Vagina (tissue), 2 donors: ENCODE data around the gene COL25A1. TPM values are rescaled to one million over a fixed set of nuclear protein-coding genes. Genes with fewer than 3 reads are reported as not detected.

ENCODE experiments used
- DNase-seq, 2 donors: peaks; one replicate each; pipeline ENCODE4 v3.0.0-alpha.2; 2017; ENCODE audit errors: extremely low spot score in 2 of 2
- H3K27ac ChIP-seq: fragments of 200-600 bp; sonication (generic); one replicate; pipeline ENCODE4 v1.5.1; 2019
- H3K27me3 ChIP-seq: fragments of 200-600 bp; sonication (generic); one replicate; pipeline ENCODE4 v1.5.1; 2019
- H3K36me3 ChIP-seq, 2 donors: fragments of 200-600 bp; sonication (generic); one replicate each; pipeline ENCODE4 v1.5.1; 2017 to 2019
- H3K4me1 ChIP-seq: fragments of 200-600 bp; sonication (generic); one replicate; pipeline ENCODE4 v1.5.1; 2019
- H3K4me3 ChIP-seq, 2 donors: fragments of 200-600 bp; sonication (generic); 1 replicate in 1 of 2; 2 replicates in 1 of 2; pipeline ENCODE4 v1.5.1; 2016 to 2019
- H3K9me3 ChIP-seq: fragments of 200-600 bp; sonication (generic); one replicate; pipeline ENCODE4 v1.5.1; 2019
- CTCF ChIP-seq, 3 experiments: fragments of 450-650 bp in 2 of 3; fragments of 200-600 bp in 1 of 3; sonication (generic) in 1 of 3; IDR thresholded peaks; one replicate each; pipeline ENCODE4 v1.5.1; 2017 to 2019; ENCODE audit warnings: antibody characterized with exemption in 3 of 3, mild to moderate bottlenecking in 2 of 3, moderate library complexity in 2 of 3
- POLR2A ChIP-seq, 2 donors: fragments of 450-650 bp; IDR thresholded peaks; one replicate each; pipeline ENCODE4 v1.6.1; 2017; ENCODE audit warnings: antibody characterized with exemption in 2 of 2, mild to moderate bottlenecking in 2 of 2, moderate library complexity in 2 of 2
- POLR2AphosphoS5 ChIP-seq, 2 donors: sonication (generic); formaldehyde crosslinking; IDR thresholded peaks; one replicate each; pipeline ENCODE4 v1.9.0; 2017; ENCODE audit warnings: antibody characterized with exemption in 2 of 2, mild to moderate bottlenecking in 2 of 2, low read depth in 1 of 2; ENCODE audit not compliant: insufficient read depth in 1 of 2
- intact Hi-C: fragments of 100-400 bp; cut with DNase I; formaldehyde crosslinking; loops from one replicate; pipeline ENCODE4 v1.15.1; 2023
- total RNA-seq: library from RNA; depleted of rRNA; stranded (reverse); fragments of >200 nt; gene quantifications from one replicate; pipeline ENCODE4 v1.2.3, GENCODE V29; 2016

The COL25A1 gene
- total RNA-seq, 1 donor from 2014 or later, result 0.49 TPM

DNA sequence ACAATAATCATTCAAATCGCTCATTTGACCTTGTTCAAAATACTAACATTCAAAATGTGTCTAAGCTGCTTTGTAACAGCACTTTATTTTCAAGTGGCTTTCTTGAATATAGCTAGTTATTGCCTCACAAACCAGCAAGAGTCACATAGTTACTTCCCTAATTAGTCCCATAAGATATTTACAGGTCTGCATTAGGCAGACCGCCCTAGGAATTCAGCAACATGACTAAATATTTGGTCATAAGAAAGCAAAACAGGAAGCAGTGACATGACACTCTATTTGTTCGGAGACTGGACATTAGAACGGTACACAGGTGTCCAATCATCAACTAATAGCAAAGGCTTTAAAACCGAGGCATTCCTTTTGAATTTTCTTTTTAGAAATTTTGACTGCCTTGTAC, 262.0 kb downstream of the COL25A1 start:
- no peaks in the 10 kb centered on the region for H3K36me3 ChIP-seq
- H3K9me3 ChIP-seq, result no peaks in the 10 kb centered on the region
- intact Hi-C loops, result no loop called here
- no peak overlapping the region for H3K4me3 ChIP-seq
- no peaks in the 10 kb centered on the region for H3K27me3 ChIP-seq
- no peak for DNase-seq
- H3K4me1 ChIP-seq, result no peaks in the 10 kb centered on the region
- TF ChIP-seq CTCF (IDR thresholded peaks at IDR 0.05), result no peak
- no peak for TF ChIP-seq POLR2A (IDR thresholded peaks at IDR 0.05)
- TF ChIP-seq POLR2AphosphoS5 (IDR thresholded peaks at IDR 0.05; ENCODE audit: insufficient read depth in 1 of 2, low read depth in 1 of 2), result no peak
- H3K27ac ChIP-seq, result no peak overlapping the region

DNA sequence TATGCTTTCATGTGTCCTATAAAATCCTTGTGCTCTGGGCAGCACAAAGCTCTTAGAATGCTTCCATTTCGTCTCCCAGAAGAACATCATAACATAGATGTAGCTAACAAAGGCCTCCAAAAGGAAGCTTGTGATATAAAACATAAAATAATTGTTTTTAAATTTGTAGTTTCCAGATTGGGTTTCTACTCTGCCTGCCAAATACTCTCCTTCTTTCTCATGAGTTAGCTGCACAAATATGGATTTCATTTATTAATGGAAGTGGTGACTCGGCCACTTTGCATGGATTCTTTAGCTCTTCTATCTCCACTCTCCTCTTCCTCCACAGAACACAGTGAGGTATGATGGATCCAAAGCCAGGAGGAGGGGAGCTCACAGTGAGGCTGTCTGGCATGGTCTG, 265.4 kb downstream of the COL25A1 start:
- no peaks in the 10 kb centered on the region for H3K4me1 ChIP-seq
- H3K4me3 ChIP-seq, result no peak overlapping the region
- H3K27me3 ChIP-seq, result no peaks in the 10 kb centered on the region
- H3K36me3 ChIP-seq, result no peaks in the 10 kb centered on the region
- intact Hi-C loops, result no loop called here
- TF ChIP-seq POLR2AphosphoS5 (IDR thresholded peaks at IDR 0.05; ENCODE audit: insufficient read depth in 1 of 2, low read depth in 1 of 2), result no peak
- DNase-seq, result no peak
- H3K9me3 ChIP-seq, result no peaks in the 10 kb centered on the region
- no peak overlapping the region for H3K27ac ChIP-seq

DNA sequence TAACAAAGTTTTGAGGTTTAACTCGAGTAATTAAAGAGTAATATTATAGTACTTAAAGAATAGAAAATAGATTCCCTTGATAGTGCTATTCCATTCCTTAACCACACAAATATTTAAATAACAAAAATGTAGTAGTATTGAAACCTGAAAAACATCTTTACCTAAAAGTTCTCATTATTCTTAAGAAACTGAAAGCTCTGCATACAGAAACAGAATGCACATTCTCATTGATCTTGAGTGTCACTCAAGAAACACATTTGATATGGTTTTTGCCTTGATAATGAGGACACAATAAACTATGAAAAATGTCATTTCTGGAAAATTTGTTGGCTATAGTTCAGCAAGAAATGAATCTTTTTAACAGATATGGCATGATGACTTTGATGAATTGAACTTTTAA, 268.5 kb downstream of the COL25A1 start:
- Histone ChIP-seq H3K9me3 (no peaks in the 10 kb centered on the region), H3K36me3 (no peaks in the 10 kb centered on the region), H3K27ac (no peak overlapping the region), H3K27me3 (no peaks in the 10 kb centered on the region), H3K4me3 (no peak overlapping the region), H3K4me1 (no peaks in the 10 kb centered on the region)
- TF ChIP-seq CTCF (IDR thresholded peaks at IDR 0.05) (no peak), POLR2AphosphoS5 (IDR thresholded peaks at IDR 0.05; ENCODE audit: insufficient read depth in 1 of 2, low read depth in 1 of 2) (no peak), POLR2A (IDR thresholded peaks at IDR 0.05) (no peak)
- no peak for DNase-seq
- intact Hi-C loops, result no loop called here

GRCh38 chr4:109032671-109033070, 269.8 kb downstream of the COL25A1 start:
- H3K4me1 ChIP-seq, result no peaks in the 10 kb centered on the region
- TF ChIP-seq POLR2AphosphoS5 (IDR thresholded peaks at IDR 0.05; ENCODE audit: insufficient read depth in 1 of 2, low read depth in 1 of 2), result no peak
- no peak for TF ChIP-seq POLR2A (IDR thresholded peaks at IDR 0.05)
- no peak for TF ChIP-seq CTCF (IDR thresholded peaks at IDR 0.05)
- H3K27me3 ChIP-seq, result no peaks in the 10 kb centered on the region
- intact Hi-C loops, result no loop called here
- H3K27ac ChIP-seq, result no peak overlapping the region
- no peak overlapping the region for H3K4me3 ChIP-seq
- no peak for DNase-seq
- no peaks in the 10 kb centered on the region for H3K36me3 ChIP-seq
- no peaks in the 10 kb centered on the region for H3K9me3 ChIP-seq

DNA sequence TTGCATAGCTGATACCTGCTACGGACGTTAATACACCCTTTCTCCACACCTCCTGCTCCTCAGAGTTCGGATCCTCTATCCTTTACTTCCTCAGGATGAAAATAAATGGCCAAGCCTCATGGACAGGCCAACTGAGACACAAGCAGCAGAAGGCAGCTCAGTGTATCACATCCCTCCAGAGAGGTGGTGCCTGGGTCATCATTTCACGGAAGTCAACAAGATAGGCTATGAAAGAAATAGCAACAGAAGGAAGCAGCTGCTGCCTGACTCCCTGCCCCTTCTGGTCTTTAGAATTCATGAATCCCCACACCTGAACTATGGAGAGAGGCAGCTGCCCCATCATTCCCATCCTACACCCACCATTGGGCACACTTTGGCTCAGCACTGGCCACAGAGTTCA, 272.5 kb downstream of the COL25A1 start:
- Histone ChIP-seq H3K9me3 (no peaks in the 10 kb centered on the region), H3K4me1 (no peaks in the 10 kb centered on the region), H3K27me3 (no peaks in the 10 kb centered on the region), H3K36me3 (no peaks in the 10 kb centered on the region), H3K27ac (no peak overlapping the region), H3K4me3 (no peak overlapping the region)
- no peak for DNase-seq
- intact Hi-C loops, result no loop called here
- TF ChIP-seq POLR2AphosphoS5 (IDR thresholded peaks at IDR 0.05; ENCODE audit: insufficient read depth in 1 of 2, low read depth in 1 of 2) (no peak), POLR2A (IDR thresholded peaks at IDR 0.05) (no peak), CTCF (IDR thresholded peaks at IDR 0.05) (no peak)
